GM20000 (cell line): Measurements from ENCODE around the gene PDK2.

Experiments
- DNase-seq: peaks from one replicate; pipeline ENCODE4 v3.0.0; 2012; ENCODE audit warnings: low spot score
- CTCF ChIP-seq: IDR thresholded peaks from 2 replicates; pipeline ENCODE4 v1.5.1; 2012; ENCODE audit warnings: mild to moderate bottlenecking, control low read depth; ENCODE audit errors: extremely low read depth, missing control alignments

Gene PDK2

DNA sequence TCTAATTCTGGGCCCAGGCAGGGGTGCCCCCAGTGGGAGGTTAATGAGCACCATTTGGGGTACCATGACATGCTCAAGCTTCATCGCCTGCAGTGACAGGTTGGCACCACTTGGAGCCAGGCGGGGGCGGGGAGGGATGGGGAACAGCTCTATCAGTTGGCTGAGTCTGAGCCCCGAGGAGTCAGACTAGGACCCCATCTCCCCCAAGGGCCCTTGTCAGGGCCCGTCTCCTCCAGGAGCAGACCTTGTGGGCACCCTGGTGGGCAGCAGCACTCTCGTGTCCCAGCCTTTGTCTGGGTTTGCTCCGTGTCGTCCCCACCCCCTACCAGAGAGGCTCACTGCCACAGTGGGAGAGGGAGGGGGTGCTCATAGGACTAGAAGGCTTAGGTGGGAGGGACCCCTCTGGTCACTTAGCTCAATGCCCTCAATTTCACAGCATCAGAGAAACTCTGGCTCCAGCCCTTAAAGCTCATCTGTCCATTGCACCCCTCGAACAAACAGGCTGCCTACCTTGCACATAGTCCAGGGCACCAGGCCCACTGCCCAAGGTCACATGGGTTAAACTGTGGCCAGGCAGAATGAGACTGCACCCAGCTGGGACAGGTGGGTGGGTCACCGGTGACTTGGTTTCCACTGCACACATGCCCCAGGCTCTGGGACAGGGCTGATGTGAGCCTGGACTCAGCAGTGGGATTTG, 51.2 kb downstream of the PDK2 start:
- TF ChIP-seq CTCF = no peak
- DNase-seq = no peak

- TF ChIP-seq CTCF = no peak
- DNase-seq = no peak
These were observed 51.9 kb downstream of the PDK2 start for GRCh38 chr17:50146927-50147665.

DNA sequence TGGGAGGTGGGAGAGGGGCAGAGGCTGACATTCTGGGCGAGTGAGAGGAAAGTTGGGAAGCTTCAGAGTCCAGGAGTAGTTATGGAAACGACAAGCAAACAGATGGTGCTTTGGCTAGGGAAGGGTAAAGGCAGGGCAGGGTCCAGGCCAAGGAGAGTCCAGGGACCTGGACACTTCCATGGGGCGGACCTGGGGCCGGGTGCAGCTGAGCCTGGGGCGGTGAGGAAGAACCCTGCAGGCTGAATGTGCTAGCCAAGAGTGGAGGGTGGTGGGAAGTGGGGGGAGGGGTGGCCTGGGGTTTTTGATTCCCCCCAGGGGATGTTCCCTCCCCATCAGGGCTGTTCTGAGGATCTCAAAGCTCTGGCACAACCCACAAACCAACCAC, 52.7 kb downstream of the PDK2 start:
- TF ChIP-seq CTCF = no peak
- no peak for DNase-seq

- DNase-seq = peak; percentile 88
These were observed 53.3 kb downstream of the PDK2 start for GRCh38 chr17:50148226-50149090.

DNA sequence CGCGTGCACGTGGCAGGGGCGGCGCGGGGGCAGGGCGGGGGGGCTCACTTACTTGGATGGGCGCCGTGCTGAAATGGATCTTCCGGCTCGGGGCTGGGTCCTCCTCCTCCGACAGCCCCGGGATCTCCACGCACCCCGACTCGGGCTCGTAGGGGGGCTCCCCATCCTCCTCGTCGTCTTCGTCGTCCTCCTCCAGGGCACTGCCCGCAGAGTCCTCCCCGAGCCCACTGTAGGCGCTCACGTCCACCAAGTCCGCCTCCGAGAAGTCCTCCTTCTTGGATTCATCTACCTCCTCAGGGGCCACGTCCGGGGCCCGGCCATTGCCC, 53.9 kb downstream of the PDK2 start:
- no peak for TF ChIP-seq CTCF
- no peak for DNase-seq

More at GRCh38 chr17:50148226-50149090, 53.3 kb downstream of the PDK2 start:
- TF ChIP-seq CTCF = no peak

GRCh38 chr17:50149417-50150353, 54.5 kb downstream of the PDK2 start:
- TF ChIP-seq CTCF = no peak
- DNase-seq = peak; percentile 73
